Activated T-helper 17 cell treated with anti-CD3 and anti-CD28 coated beads, Interleukin-2, amount 50 U/mL, for 72 hours (primary cell): ENCODE measurements around the gene TGM1. TPM values are rescaled to one million over a fixed set of nuclear protein-coding genes. Genes with fewer than 3 reads are reported as not detected.

ENCODE experiments used
- ATAC-seq: fragments of 150-1000 bp; cut with Tn5 transposase; replicated peaks from 2 replicates; pipeline ENCODE4 v1.10.0; 2021; ENCODE audit warnings: mild to moderate bottlenecking, moderate library complexity
- H3K27ac Mint-ChIP-seq: one replicate; pipeline ENCODE4 v1.8.0; 2022; ENCODE audit warnings: mixed read lengths
- H3K27me3 Mint-ChIP-seq: one replicate; pipeline ENCODE4 v1.8.0; 2022; ENCODE audit warnings: mixed read lengths
- H3K36me3 Mint-ChIP-seq: one replicate; pipeline ENCODE4 v1.8.0; 2022; ENCODE audit warnings: low read depth, mild to moderate bottlenecking, mixed read lengths
- H3K4me1 Mint-ChIP-seq: one replicate; pipeline ENCODE4 v1.8.0; 2022; ENCODE audit warnings: mixed read lengths
- H3K4me3 Mint-ChIP-seq: one replicate; pipeline ENCODE4 v1.8.0; 2022; ENCODE audit warnings: mild to moderate bottlenecking, mixed read lengths
- H3K9me3 Mint-ChIP-seq: one replicate; pipeline ENCODE4 v1.8.0; 2022; ENCODE audit warnings: mixed read lengths
- total RNA-seq, 2 donors: library from RNA; stranded (reverse); gene quantifications; one replicate each; pipeline ENCODE4 v1.2.3, GENCODE V29; 2022

The TGM1 gene
- total RNA-seq, 2 donors from 2014 or later = 16.1 to 18.2 TPM

- no peak overlapping the region for H3K27ac Mint-ChIP-seq
Measured at GRCh38 chr14:24269368-24269767, 6.4 kb upstream of the TGM1 start.

GRCh38 chr14:24268225-24268624, 5.2 kb upstream of the TGM1 start:
- Mint-ChIP-seq H3K27me3 (no peaks in the 10 kb centered on the region), H3K4me1 (peaks cover 16% of the 10 kb centered on the region), H3K27ac (no peak overlapping the region), H3K9me3 (no peaks in the 10 kb centered on the region), H3K36me3 (peaks cover 30% of the 10 kb centered on the region), H3K4me3 (no peak overlapping the region)
- ATAC-seq = no peak

More at GRCh38 chr14:24269368-24269767, 6.4 kb upstream of the TGM1 start:
- Mint-ChIP-seq H3K4me1 (peaks cover 27% of the 10 kb centered on the region), H3K36me3 (peaks cover 30% of the 10 kb centered on the region), H3K27me3 (no peaks in the 10 kb centered on the region), H3K4me3 (no peak overlapping the region), H3K9me3 (no peaks in the 10 kb centered on the region)
- ATAC-seq = no peak

- Mint-ChIP-seq H3K27ac (peak overlapping the region; percentile 31), H3K27me3 (no peaks in the 10 kb centered on the region), H3K9me3 (no peaks in the 10 kb centered on the region), H3K4me3 (no peak overlapping the region), H3K36me3 (peaks cover 30% of the 10 kb centered on the region), H3K4me1 (peaks cover 14% of the 10 kb centered on the region)
- no peak for ATAC-seq
Measured at GRCh38 chr14:24267516-24267915, 4.5 kb upstream of the TGM1 start.

- peak overlapping the region; percentile 31 for H3K27ac Mint-ChIP-seq
- H3K4me1 Mint-ChIP-seq = peaks cover 5% of the 10 kb centered on the region
- H3K27me3 Mint-ChIP-seq = no peaks in the 10 kb centered on the region
- H3K9me3 Mint-ChIP-seq = no peaks in the 10 kb centered on the region
- no peak overlapping the region for H3K4me3 Mint-ChIP-seq
- H3K36me3 Mint-ChIP-seq = peaks cover 30% of the 10 kb centered on the region
- ATAC-seq = no peak
Measured at GRCh38 chr14:24266344-24267244, 3.6 kb upstream of the TGM1 start.

- Mint-ChIP-seq H3K27me3 (no peaks in the 10 kb centered on the region), H3K9me3 (no peaks in the 10 kb centered on the region), H3K4me3 (no peak overlapping the region), H3K36me3 (peaks cover 30% of the 10 kb centered on the region), H3K4me1 (peaks cover 4% of the 10 kb centered on the region), H3K27ac (no peak overlapping the region)
- ATAC-seq = no peak
Measured at GRCh38 chr14:24264298-24264697, 1.3 kb upstream of the TGM1 start.

- peaks cover 28% of the 10 kb centered on the region for H3K36me3 Mint-ChIP-seq
- H3K4me1 Mint-ChIP-seq = peaks cover 4% of the 10 kb centered on the region
- no peaks in the 10 kb centered on the region for H3K9me3 Mint-ChIP-seq
- H3K27me3 Mint-ChIP-seq = no peaks in the 10 kb centered on the region
- no peak overlapping the region for H3K27ac Mint-ChIP-seq
- H3K4me3 Mint-ChIP-seq = no peak overlapping the region
- ATAC-seq = no peak
Measured at GRCh38 chr14:24263848-24264247, 871 bp upstream of the TGM1 start.

- no peaks in the 10 kb centered on the region for H3K27me3 Mint-ChIP-seq
- H3K9me3 Mint-ChIP-seq = no peaks in the 10 kb centered on the region
- no peak for ATAC-seq
- no peaks in the 10 kb centered on the region for H3K4me1 Mint-ChIP-seq
- peaks cover 21% of the 10 kb centered on the region for H3K36me3 Mint-ChIP-seq
- H3K4me3 Mint-ChIP-seq = no peak overlapping the region
- H3K27ac Mint-ChIP-seq = no peak overlapping the region
Measured at GRCh38 chr14:24261969-24262327, 1.0 kb downstream of the TGM1 start.

GRCh38 chr14:24261256-24261968, 1.6 kb downstream of the TGM1 start:
- peaks cover 16% of the 10 kb centered on the region for H3K36me3 Mint-ChIP-seq
- no peak overlapping the region for H3K4me3 Mint-ChIP-seq
- no peak overlapping the region for H3K27ac Mint-ChIP-seq
- no peaks in the 10 kb centered on the region for H3K27me3 Mint-ChIP-seq
- H3K4me1 Mint-ChIP-seq = no peaks in the 10 kb centered on the region
- ATAC-seq = no peak
- no peaks in the 10 kb centered on the region for H3K9me3 Mint-ChIP-seq

- H3K36me3 Mint-ChIP-seq = peaks cover 9% of the 10 kb centered on the region
- H3K27ac Mint-ChIP-seq = no peak overlapping the region
- H3K27me3 Mint-ChIP-seq = no peaks in the 10 kb centered on the region
- no peak overlapping the region for H3K4me3 Mint-ChIP-seq
- H3K9me3 Mint-ChIP-seq = no peaks in the 10 kb centered on the region
- ATAC-seq = no peak
- no peaks in the 10 kb centered on the region for H3K4me1 Mint-ChIP-seq
Measured at GRCh38 chr14:24260780-24261157, 2.2 kb downstream of the TGM1 start.

GRCh38 chr14:24260026-24260779, 2.8 kb downstream of the TGM1 start:
- H3K4me1 Mint-ChIP-seq = no peaks in the 10 kb centered on the region
- no peak overlapping the region for H3K4me3 Mint-ChIP-seq
- no peak overlapping the region for H3K27ac Mint-ChIP-seq
- H3K36me3 Mint-ChIP-seq = peaks cover 11% of the 10 kb centered on the region
- H3K27me3 Mint-ChIP-seq = no peaks in the 10 kb centered on the region
- no peak for ATAC-seq
- H3K9me3 Mint-ChIP-seq = no peaks in the 10 kb centered on the region

GRCh38 chr14:24259282-24260025, 3.5 kb downstream of the TGM1 start:
- Mint-ChIP-seq H3K27ac (no peak overlapping the region), H3K9me3 (no peaks in the 10 kb centered on the region), H3K27me3 (no peaks in the 10 kb centered on the region), H3K4me1 (no peaks in the 10 kb centered on the region), H3K36me3 (peaks cover 12% of the 10 kb centered on the region), H3K4me3 (no peak overlapping the region)
- ATAC-seq = no peak

- ATAC-seq = no peak
- no peaks in the 10 kb centered on the region for H3K4me1 Mint-ChIP-seq
- H3K27me3 Mint-ChIP-seq = no peaks in the 10 kb centered on the region
- H3K36me3 Mint-ChIP-seq = peaks cover 19% of the 10 kb centered on the region
- H3K27ac Mint-ChIP-seq = no peak overlapping the region
- no peaks in the 10 kb centered on the region for H3K9me3 Mint-ChIP-seq
- H3K4me3 Mint-ChIP-seq = no peak overlapping the region
Measured at GRCh38 chr14:24258548-24259265, 4.3 kb downstream of the TGM1 start.

- H3K36me3 Mint-ChIP-seq = peaks cover 24% of the 10 kb centered on the region
- no peaks in the 10 kb centered on the region for H3K9me3 Mint-ChIP-seq
- H3K27me3 Mint-ChIP-seq = no peaks in the 10 kb centered on the region
- no peaks in the 10 kb centered on the region for H3K4me1 Mint-ChIP-seq
- H3K4me3 Mint-ChIP-seq = no peak overlapping the region
- no peak overlapping the region for H3K27ac Mint-ChIP-seq
- ATAC-seq = no peak
Measured at GRCh38 chr14:24258119-24258518, 4.9 kb downstream of the TGM1 start.
